SJSA1 (cell line): ENCODE results near the gene SP5. TPM values are rescaled to one million over a fixed set of nuclear protein-coding genes. Genes with fewer than 3 reads are reported as not detected.
"Not testable (repeated sequence)": the region's sequence is repeated elsewhere in the genome, so short reads cannot be mapped to it uniquely, and the experiment has no call there.

Experiments used
- DNase-seq, 2 experiments: peaks; one replicate each; pipeline ENCODE4 v3.0.0-alpha.2; 2015 to 2020; ENCODE audit warnings: low spot score in 2 of 2, low read depth in 1 of 2
- H3K27ac ChIP-seq: fragments of 250-450 bp; sonication (Bioruptor Pico); 2 replicates; pipeline ENCODE4 v1.5.1; 2020; ENCODE audit warnings: mild to moderate bottlenecking, moderate library complexity
- H3K27me3 ChIP-seq: fragments of 250-450 bp; sonication (Bioruptor Pico); replicated peaks from 2 replicates; pipeline ENCODE4 v1.5.1; 2020; ENCODE audit warnings: mild to moderate bottlenecking, moderate library complexity
- H3K36me3 ChIP-seq: fragments of 250-450 bp; sonication (Bioruptor Pico); 2 replicates; pipeline ENCODE4 v1.5.1; 2020; ENCODE audit warnings: mild to moderate bottlenecking
- H3K4me1 ChIP-seq: fragments of 250-450 bp; sonication (Bioruptor Pico); replicated peaks from 2 replicates; pipeline ENCODE4 v1.6.1; 2021; ENCODE audit warnings: mild to moderate bottlenecking
- H3K4me3 ChIP-seq: fragments of 250-450 bp; sonication (Bioruptor Pico); 2 replicates; pipeline ENCODE4 v1.5.1; 2020; ENCODE audit warnings: mild to moderate bottlenecking
- H3K9me3 ChIP-seq: fragments of 250-450 bp; sonication (Bioruptor Pico); replicated peaks from 2 replicates; pipeline ENCODE4 v1.5.1; 2020; ENCODE audit warnings: mild to moderate bottlenecking
- total RNA-seq: library from RNA; depleted of rRNA; stranded (reverse); fragments of >200 nt; shearing (Covaris generic); gene quantifications from 2 replicates; pipeline ENCODE4 v1.2.3, GENCODE V29; 2014

Gene SP5
- total RNA-seq, 1 experiment from 2014 or later = 4.3 TPM

- DNase-seq = peak in 1 of 2 experiments; percentile 89
- peaks cover 11% of the 10 kb centered on the region for H3K9me3 ChIP-seq
- peaks cover 31% of the 10 kb centered on the region for H3K4me1 ChIP-seq
- H3K4me3 ChIP-seq = peak overlapping the region; percentile 46
- H3K27me3 ChIP-seq = 0 out of 2 replicates have a peak, but pooled peaks cover 6% of the 10 kb centered on the region
- peak overlapping the region; percentile 60 for H3K27ac ChIP-seq
- H3K36me3 ChIP-seq = peaks cover 6% of the 10 kb centered on the region
These were observed 616 bp upstream of the SP5 start for GRCh38 chr2:170714381-170715061.

GRCh38 chr2:170715932-170716777 is 1.0 kb downstream of the SP5 start:
- Histone ChIP-seq H3K36me3 (peaks cover 6% of the 10 kb centered on the region), H3K27ac (no peak overlapping the region), H3K27me3 (0 out of 2 replicates have a peak, but pooled peaks cover 6% of the 10 kb centered on the region), H3K4me3 (peak overlapping the region; percentile 46), H3K4me1 (peaks cover 31% of the 10 kb centered on the region), H3K9me3 (peaks cover 11% of the 10 kb centered on the region)
- DNase-seq = no peak

GRCh38 chr2:170716851-170717598 is 1.9 kb downstream of the SP5 start:
- Histone ChIP-seq H3K27ac (no peak overlapping the region), H3K27me3 (no peaks in the 10 kb centered on the region), H3K9me3 (peaks cover 11% of the 10 kb centered on the region), H3K36me3 (peaks cover 6% of the 10 kb centered on the region), H3K4me3 (peak overlapping the region; percentile 9; the same call in 1 of the 2 replicates), H3K4me1 (peaks cover 31% of the 10 kb centered on the region)
- DNase-seq = peak; percentile 26 to 57

- Histone ChIP-seq H3K9me3 (peaks cover 11% of the 10 kb centered on the region), H3K4me1 (peaks cover 31% of the 10 kb centered on the region), H3K4me3 (no peak overlapping the region), H3K36me3 (peaks cover 6% of the 10 kb centered on the region), H3K27me3 (no peaks in the 10 kb centered on the region), H3K27ac (no peak overlapping the region)
- no peak for DNase-seq
These were observed 2.4 kb downstream of the SP5 start for GRCh38 chr2:170717599-170717963.

GRCh38 chr2:170717991-170718589 is 3.0 kb downstream of the SP5 start:
- Histone ChIP-seq H3K27ac (no peak overlapping the region), H3K36me3 (peaks cover 6% of the 10 kb centered on the region), H3K9me3 (peaks cover 11% of the 10 kb centered on the region; the same call in 1 of the 2 replicates), H3K27me3 (no peaks in the 10 kb centered on the region), H3K4me1 (peaks cover 31% of the 10 kb centered on the region), H3K4me3 (no peak overlapping the region)
- DNase-seq = no peak

- no peak overlapping the region for H3K27ac ChIP-seq
- peaks cover 3% of the 10 kb centered on the region; the same call in 1 of the 2 replicates for H3K9me3 ChIP-seq
- H3K27me3 ChIP-seq = no peaks in the 10 kb centered on the region
- H3K36me3 ChIP-seq = peaks cover 6% of the 10 kb centered on the region
- no peak overlapping the region for H3K4me3 ChIP-seq
- H3K4me1 ChIP-seq = peaks cover 18% of the 10 kb centered on the region
- DNase-seq = no peak
These were observed 4.7 kb downstream of the SP5 start for GRCh38 chr2:170719810-170720209.

GRCh38 chr2:170721678-170722077 is 6.5 kb downstream of the SP5 start:
- 0 out of 2 replicates have a peak, but pooled peaks cover 3% of the 10 kb centered on the region for H3K9me3 ChIP-seq
- no peak overlapping the region for H3K4me3 ChIP-seq
- peaks cover 6% of the 10 kb centered on the region for H3K36me3 ChIP-seq
- no peak for DNase-seq
- no peak overlapping the region for H3K27ac ChIP-seq
- H3K27me3 ChIP-seq = no peaks in the 10 kb centered on the region
- peaks cover 6% of the 10 kb centered on the region for H3K4me1 ChIP-seq

GRCh38 chr2:170722301-170722700 is 7.2 kb downstream of the SP5 start:
- Histone ChIP-seq H3K27ac (no peak overlapping the region), H3K36me3 (peaks cover under 1% of the 10 kb centered on the region), H3K27me3 (no peaks in the 10 kb centered on the region), H3K4me3 (no peak overlapping the region), H3K9me3 (no peaks in the 10 kb centered on the region), H3K4me1 (no peaks in the 10 kb centered on the region; the same call in 1 of the 2 replicates)
- DNase-seq = no peak

- Histone ChIP-seq H3K27me3 (no peaks in the 10 kb centered on the region), H3K27ac (no peak overlapping the region), H3K4me3 (no peak overlapping the region), H3K4me1 (no peaks in the 10 kb centered on the region), H3K9me3 (peaks cover 2% of the 10 kb centered on the region; the same call in 1 of the 2 replicates), H3K36me3 (no peaks in the 10 kb centered on the region)
- DNase-seq = no peak
These were observed 8.4 kb downstream of the SP5 start for GRCh38 chr2:170723446-170723958.

- Histone ChIP-seq H3K9me3 (0 out of 2 replicates have a peak, but pooled peaks cover 3% of the 10 kb centered on the region), H3K4me3 (no peak overlapping the region), H3K27me3 (no peaks in the 10 kb centered on the region), H3K4me1 (peaks cover 5% of the 10 kb centered on the region), H3K27ac (no peak overlapping the region), H3K36me3 (no peaks in the 10 kb centered on the region)
- DNase-seq = no peak
These were observed 18.9 kb downstream of the SP5 start for GRCh38 chr2:170733798-170734600.

- H3K4me3 ChIP-seq, H3K27ac ChIP-seq, H3K36me3 ChIP-seq, H3K9me3 ChIP-seq, H3K27me3 ChIP-seq, DNase-seq: not testable (repeated sequence)
- peaks cover 11% of the 10 kb centered on the region for H3K4me1 ChIP-seq
These were observed 19.5 kb downstream of the SP5 start for GRCh38 chr2:170734601-170735000.

GRCh38 chr2:170736628-170737027 is 21.5 kb downstream of the SP5 start:
- DNase-seq = no peak
- Histone ChIP-seq H3K36me3 (no peaks in the 10 kb centered on the region), H3K9me3 (0 out of 2 replicates have a peak, but pooled peaks cover 3% of the 10 kb centered on the region), H3K4me3 (no peak overlapping the region), H3K4me1 (peaks cover 13% of the 10 kb centered on the region), H3K27me3 (no peaks in the 10 kb centered on the region), H3K27ac (no peak overlapping the region)
